A673 (cell line): ENCODE results near the gene TTC3. TPM values are rescaled to one million over a fixed set of nuclear protein-coding genes. Genes with fewer than 3 reads are reported as not detected.

Experiments used
- BruUV-seq: library from RNA; stranded (reverse); fragments of 400-500 nt; replicated peaks from 2 replicates; lab custom pipeline; 2021; lab: Mats Ljungman, UMichigan
- CTCF ChIA-PET: fragments of 300-600 bp; sonication (Branson Sonifier 250); formaldehyde crosslinking; loops from one replicate; lab custom pipeline; 2022; ENCODE audit warnings: antibody characterized with exemption; lab: Charles Lee
- POLR2A ChIA-PET: fragments of 300-600 bp; sonication (Branson Sonifier 250); formaldehyde crosslinking; loops from one replicate; lab custom pipeline; 2022; ENCODE audit warnings: antibody characterized with exemption; ENCODE audit not compliant: low non-redundant PET; lab: Charles Lee
- DNase-seq: peaks from one replicate; pipeline ENCODE4 v3.0.0-alpha.2; 2015; ENCODE audit warnings: low spot score
- H3K27ac ChIP-seq: fragments of 200-600 bp; sonication (generic); 2 replicates; pipeline ENCODE4 v1.5.1; 2016; ENCODE audit warnings: mixed run types, low read depth, mild to moderate bottlenecking, mixed read lengths, antibody characterized with exemption, low read length; ENCODE audit not compliant: poor library complexity, severe bottlenecking
- H3K27me3 ChIP-seq: fragments of 200-600 bp; sonication (generic); replicated peaks from 2 replicates; pipeline ENCODE4 v1.6.1; 2017; ENCODE audit warnings: mixed run types, low read depth, mild to moderate bottlenecking, mixed read lengths, antibody characterized with exemption, low read length; ENCODE audit not compliant: insufficient read depth, poor library complexity
- H3K36me3 ChIP-seq: fragments of 200-600 bp; sonication (generic); 2 replicates; pipeline ENCODE4 v1.6.1; 2016; ENCODE audit warnings: mixed run types, mild to moderate bottlenecking, mixed read lengths, antibody characterized with exemption, low read length; ENCODE audit not compliant: insufficient read depth, poor library complexity, severe bottlenecking
- H3K4me1 ChIP-seq: fragments of 200-600 bp; sonication (generic); 2 replicates; pipeline ENCODE4 v1.6.1; 2017; ENCODE audit warnings: mixed run types, mild to moderate bottlenecking, mixed read lengths, antibody characterized with exemption, low read length; ENCODE audit not compliant: insufficient read depth, poor library complexity, severe bottlenecking
- H3K4me3 ChIP-seq: fragments of 200-600 bp; sonication (generic); 2 replicates; pipeline ENCODE4 v1.5.1; 2016; ENCODE audit warnings: low read depth, mixed run types, mild to moderate bottlenecking, mixed read lengths, low read length; ENCODE audit not compliant: poor library complexity, severe bottlenecking
- H3K9me3 ChIP-seq: fragments of 200-600 bp; sonication (generic); 2 replicates; pipeline ENCODE4 v1.6.1; 2016; ENCODE audit warnings: mixed run types, low read depth, mild to moderate bottlenecking, mixed read lengths, antibody characterized with exemption, low read length; ENCODE audit not compliant: poor library complexity, severe bottlenecking
- CTCF ChIP-seq: fragments of 300-800, 200-600 bp; sonication (generic); conservative IDR thresholded peaks from 2 replicates; pipeline ENCODE4 v1.5.1; 2017; ENCODE audit warnings: low read depth, mild to moderate bottlenecking, antibody characterized with exemption, low read length, moderate library complexity, mixed read lengths
- EZH2 ChIP-seq: fragments of 200-600 bp; sonication (generic); IDR thresholded peaks from 2 replicates; pipeline ENCODE4 v1.6.1; 2017; ENCODE audit warnings: borderline replicate concordance, low read depth, mild to moderate bottlenecking, mixed read lengths, antibody characterized with exemption, low read length; ENCODE audit not compliant: poor library complexity, severe bottlenecking
- intact Hi-C: fragments of 100-400 bp; cut with micrococcal nuclease; formaldehyde crosslinking; loops from one replicate; pipeline ENCODE4 v1.10.0; 2022; ENCODE audit not compliant: unreplicated experiment
- total RNA-seq: library from RNA; stranded (reverse); gene quantifications from 2 replicates; pipeline ENCODE4 v1.2.3, GENCODE V29; 2021

Gene TTC3
- total RNA-seq, 1 experiment from 2014 or later, result 137 TPM

GRCh38 chr21:37208056-37208721, 135.1 kb downstream of the TTC3 start:
- Histone ChIP-seq H3K4me1 (no peaks in the 10 kb centered on the region), H3K27me3 (no peaks in the 10 kb centered on the region), H3K27ac (no peak overlapping the region), H3K36me3 (no peaks in the 10 kb centered on the region), H3K4me3 (no peak overlapping the region), H3K9me3 (no peaks in the 10 kb centered on the region)
- TF ChIP-seq CTCF (no peak), EZH2 (no peak)
- intact Hi-C loops, result no loop called here
- BruUV-seq, result no TSS peak
- no peak for DNase-seq
- ChIA-PET CTCF (no interaction called here), POLR2A (no interaction called here)

- Histone ChIP-seq H3K27me3 (no peaks in the 10 kb centered on the region), H3K4me1 (no peaks in the 10 kb centered on the region), H3K36me3 (no peaks in the 10 kb centered on the region), H3K4me3 (no peak overlapping the region), H3K27ac (no peak overlapping the region), H3K9me3 (no peaks in the 10 kb centered on the region)
- no peak for DNase-seq
- POLR2A ChIA-PET, result no interaction called here
- CTCF ChIA-PET, result no interaction called here
- BruUV-seq, result no TSS peak
- TF ChIP-seq EZH2, result no peak
- intact Hi-C loops, result no loop called here
Observed at GRCh38 chr21:37208741-37209225, 135.7 kb downstream of the TTC3 start.

GRCh38 chr21:37210130-37210529, 137.1 kb downstream of the TTC3 start:
- DNase-seq, result no peak
- no peaks in the 10 kb centered on the region for H3K27me3 ChIP-seq
- no peaks in the 10 kb centered on the region for H3K9me3 ChIP-seq
- intact Hi-C loops, result no loop called here
- CTCF ChIA-PET, result no interaction called here
- no peaks in the 10 kb centered on the region for H3K4me1 ChIP-seq
- no peak overlapping the region for H3K4me3 ChIP-seq
- no peaks in the 10 kb centered on the region for H3K36me3 ChIP-seq
- H3K27ac ChIP-seq, result no peak overlapping the region
- no TSS peak for BruUV-seq
- POLR2A ChIA-PET, result interaction anchor here (0.7 kb wide), 2 partner anchors 34 to 63 kb away, joined by 3 to 4 read pairs; no protein-coding TSS in a partner anchor
- no peak for TF ChIP-seq EZH2
- no peak for TF ChIP-seq CTCF
